Liver (tissue), 2 donors: ENCODE data around the gene ZDHHC18.

Source experiments
- CTCF ChIP-seq: fragments of 150-350 bp; IDR thresholded peaks from 2 replicates; pipeline ENCODE4 v1.5.1; 2017; ENCODE audit warnings: improper control_type of control experiment, low read depth, low read length; ENCODE audit not compliant: missing input control
- FOXA1 ChIP-seq: IDR thresholded peaks from 2 replicates; pipeline ENCODE4 v1.6.1; 2016; ENCODE audit warnings: antibody characterized with exemption
- donor health status: healthy.

DNA sequence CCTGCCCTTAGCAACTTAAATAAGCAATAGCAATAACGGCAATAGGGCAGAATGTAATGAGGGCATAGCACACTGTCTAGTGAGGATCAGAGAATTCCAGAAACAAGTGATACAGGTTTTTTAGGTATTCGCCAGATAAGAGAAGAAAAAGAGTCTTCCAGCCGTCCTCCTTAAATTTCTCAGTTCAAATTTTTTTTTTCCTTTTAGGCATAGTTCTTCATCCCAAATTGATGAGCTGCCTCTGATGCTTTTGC, 36.9 kb upstream of the ZDHHC18 start:
- no peak for TF ChIP-seq FOXA1
- no peak for TF ChIP-seq CTCF
